ENCODE results near the gene PIP5K1B.
A peak's percentile ranks its signal among the peaks of the same experiment; 100 is the strongest.
"Not testable (repeated sequence)": the region's sequence is repeated elsewhere in the genome, so short reads cannot be mapped to it uniquely, and the experiment has no call there.

Gene PIP5K1B

DNA sequence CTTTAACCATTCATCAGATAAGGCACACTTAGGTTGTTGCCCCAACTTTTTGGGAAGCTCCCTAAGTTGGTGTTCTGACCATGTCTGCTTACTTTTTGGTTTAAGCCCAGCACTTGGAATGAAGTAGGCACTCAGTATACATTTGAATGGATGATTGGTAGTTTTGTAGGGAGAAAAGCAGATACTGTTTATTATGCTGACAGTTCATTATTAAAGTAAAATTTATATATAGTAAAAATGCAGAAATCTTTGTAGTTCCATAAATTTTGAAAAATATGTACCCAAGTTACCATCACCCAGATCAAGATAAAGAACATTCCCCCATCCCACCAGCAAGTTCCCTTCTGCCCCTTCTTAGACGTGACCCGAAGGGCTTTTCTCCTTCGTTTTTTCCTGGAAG, 273.5 kb downstream of the PIP5K1B start:
- Mint-ChIP-seq H3K4me3 (no peak overlapping the region), H3K36me3 (peaks cover 36% of the 10 kb centered on the region), H3K27ac (no peak overlapping the region), H3K4me1 (peaks cover 71% of the 10 kb centered on the region), H3K9me3 (peaks cover 3% of the 10 kb centered on the region), H3K27me3 (no peaks in the 10 kb centered on the region)
- ATAC-seq = no peak

DNA sequence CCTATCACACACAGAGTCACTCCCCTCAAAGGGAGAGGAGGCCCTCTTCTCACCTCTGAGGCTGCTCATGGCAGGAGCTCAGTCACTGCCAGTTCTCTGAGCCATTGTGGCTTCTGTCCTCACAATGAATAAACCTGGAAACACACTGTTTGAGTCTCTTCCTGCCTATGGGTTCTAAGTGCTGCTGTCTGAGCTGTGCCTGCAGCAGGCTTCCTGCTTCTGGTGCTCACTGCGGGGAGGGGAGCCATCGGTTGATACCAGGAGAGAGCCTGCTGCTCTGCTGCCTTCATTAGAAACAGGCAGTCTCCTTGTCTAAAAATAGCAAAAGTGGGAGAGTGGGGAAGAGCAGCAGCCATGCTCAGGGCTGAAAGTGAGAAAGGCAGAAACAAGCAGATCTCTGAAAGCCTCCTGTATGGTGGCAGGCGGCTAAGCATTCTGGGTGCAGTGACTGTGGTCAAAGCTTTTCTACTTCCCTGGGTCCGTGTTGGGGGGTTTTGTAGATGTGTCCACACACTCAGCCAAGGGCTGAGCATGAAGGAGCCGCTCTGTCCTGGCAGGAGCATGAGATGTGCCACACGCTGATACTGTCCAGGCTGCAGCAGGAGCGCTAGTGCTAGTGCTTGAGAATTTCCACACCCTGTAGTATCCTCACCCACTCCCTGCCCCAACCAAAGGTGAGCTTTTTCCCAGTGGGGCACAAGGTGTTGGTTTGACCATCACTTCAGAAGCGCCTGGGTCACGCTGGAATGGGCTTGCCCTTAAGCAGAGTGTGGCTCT, 274.7 kb downstream of the PIP5K1B start:
- Mint-ChIP-seq H3K9me3 (peaks cover 3% of the 10 kb centered on the region), H3K27ac (peak overlapping the region; percentile 61), H3K4me3 (no peak overlapping the region), H3K4me1 (peaks cover 64% of the 10 kb centered on the region), H3K27me3 (no peaks in the 10 kb centered on the region), H3K36me3 (peaks cover 39% of the 10 kb centered on the region)
- ATAC-seq = no peak

- Mint-ChIP-seq H3K4me1 (peaks cover 58% of the 10 kb centered on the region), H3K9me3 (peaks cover 3% of the 10 kb centered on the region), H3K27me3 (no peaks in the 10 kb centered on the region), H3K4me3 (no peak overlapping the region), H3K27ac (peak overlapping the region; percentile 6), H3K36me3 (peaks cover 46% of the 10 kb centered on the region)
- no peak for ATAC-seq
Observed at GRCh38 chr9:68980341-68980914, 275.4 kb downstream of the PIP5K1B start.

DNA sequence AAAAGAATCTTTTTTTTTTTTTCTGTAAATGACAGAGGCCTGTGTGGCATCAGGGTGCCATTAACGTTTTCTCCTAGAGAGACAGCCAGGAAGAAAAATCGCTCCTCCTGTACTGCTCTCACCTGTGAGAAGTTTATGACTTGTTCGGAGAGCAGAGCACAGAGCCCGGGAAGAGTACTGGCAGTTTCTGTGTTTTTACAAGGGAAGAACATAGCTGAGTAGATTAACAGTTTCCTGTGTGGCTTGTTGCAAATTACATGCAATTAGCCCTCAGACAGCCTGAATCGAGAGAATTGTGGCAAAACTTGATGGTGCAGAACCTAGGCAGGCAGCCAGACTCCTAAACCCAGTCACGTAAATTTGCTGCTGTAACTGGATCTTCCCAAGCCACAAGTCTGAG, 276.7 kb downstream of the PIP5K1B start:
- Mint-ChIP-seq H3K27me3 (no peaks in the 10 kb centered on the region), H3K36me3 (peaks cover 44% of the 10 kb centered on the region), H3K4me1 (peaks cover 46% of the 10 kb centered on the region), H3K9me3 (peaks cover 3% of the 10 kb centered on the region), H3K4me3 (no peak overlapping the region), H3K27ac (no peak overlapping the region)
- no peak for ATAC-seq

DNA sequence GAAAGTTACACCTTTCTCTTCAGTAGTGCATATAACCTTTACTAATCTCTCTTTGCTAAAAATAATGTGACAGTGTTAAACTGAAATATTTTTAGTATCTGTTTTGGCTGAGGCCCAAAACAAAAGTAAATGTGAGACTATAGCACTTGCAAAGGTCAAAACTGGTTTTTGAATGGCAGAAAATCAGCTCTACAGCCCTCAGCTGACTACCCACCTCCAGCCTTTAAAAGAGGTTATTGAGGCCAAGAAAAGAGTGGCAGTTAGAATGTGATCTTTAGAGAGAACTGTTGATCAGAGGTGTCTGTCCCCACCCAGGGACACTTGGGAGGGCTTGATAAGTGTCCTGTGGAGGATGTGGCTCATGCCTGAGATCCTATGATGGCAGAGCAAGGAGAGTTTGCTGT, 278.0 kb downstream of the PIP5K1B start:
- Mint-ChIP-seq H3K4me3 (no peak overlapping the region), H3K4me1 (peaks cover 41% of the 10 kb centered on the region), H3K27me3 (no peaks in the 10 kb centered on the region), H3K9me3 (peaks cover 3% of the 10 kb centered on the region), H3K27ac (peak overlapping the region; percentile 76), H3K36me3 (peaks cover 39% of the 10 kb centered on the region)
- ATAC-seq = no peak

GRCh38 chr9:68983522-68984424, 278.7 kb downstream of the PIP5K1B start:
- Mint-ChIP-seq H3K27me3 (no peaks in the 10 kb centered on the region), H3K4me3 (no peak overlapping the region), H3K36me3 (peaks cover 31% of the 10 kb centered on the region), H3K9me3 (no peaks in the 10 kb centered on the region), H3K27ac (peak overlapping the region; percentile 76), H3K4me1 (peaks cover 36% of the 10 kb centered on the region)
- no peak for ATAC-seq

- Mint-ChIP-seq H3K4me1 (peaks cover 12% of the 10 kb centered on the region), H3K36me3 (peaks cover 46% of the 10 kb centered on the region)
- not testable (repeated sequence) for H3K9me3 Mint-ChIP-seq, H3K4me3 Mint-ChIP-seq, ATAC-seq, H3K27me3 Mint-ChIP-seq, H3K27ac Mint-ChIP-seq
Observed at GRCh38 chr9:68986949-68987348, 281.9 kb downstream of the PIP5K1B start.

- Mint-ChIP-seq H3K9me3 (no peaks in the 10 kb centered on the region), H3K27ac (no peak overlapping the region), H3K27me3 (no peaks in the 10 kb centered on the region), H3K4me1 (no peaks in the 10 kb centered on the region), H3K4me3 (no peak overlapping the region), H3K36me3 (peaks cover 41% of the 10 kb centered on the region)
- no peak for ATAC-seq
Observed at GRCh38 chr9:68991457-68991856, 286.4 kb downstream of the PIP5K1B start.

- ATAC-seq = no peak
- Mint-ChIP-seq H3K9me3 (no peaks in the 10 kb centered on the region), H3K4me3 (no peak overlapping the region), H3K36me3 (peaks cover 44% of the 10 kb centered on the region), H3K27me3 (no peaks in the 10 kb centered on the region), H3K27ac (peak overlapping the region; percentile 14), H3K4me1 (peaks cover 6% of the 10 kb centered on the region)
Observed at GRCh38 chr9:68995776-68996175, 290.7 kb downstream of the PIP5K1B start.

DNA sequence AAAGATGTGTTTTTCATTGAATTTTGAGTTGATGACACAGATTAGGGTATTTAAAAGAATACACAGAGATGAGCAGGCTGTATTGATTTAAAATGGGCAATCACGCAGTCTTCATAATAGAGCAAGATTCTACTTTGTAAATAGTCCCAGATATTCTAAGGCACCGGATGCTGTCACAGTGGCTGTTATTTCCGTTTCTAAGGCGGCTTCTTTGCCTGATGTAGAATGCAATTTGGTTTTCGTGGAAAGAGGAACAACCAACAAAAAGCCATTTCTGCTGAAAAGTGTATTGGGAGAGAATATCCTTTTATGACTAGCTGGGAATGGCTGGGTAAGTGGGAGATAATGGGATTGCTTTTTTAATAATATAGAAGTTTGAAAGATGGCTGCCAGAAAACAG, 291.4 kb downstream of the PIP5K1B start:
- Mint-ChIP-seq H3K36me3 (peaks cover 41% of the 10 kb centered on the region), H3K27me3 (no peaks in the 10 kb centered on the region), H3K9me3 (no peaks in the 10 kb centered on the region), H3K4me1 (peaks cover 6% of the 10 kb centered on the region), H3K4me3 (no peak overlapping the region), H3K27ac (peak overlapping the region; percentile 14)
- no peak for ATAC-seq

DNA sequence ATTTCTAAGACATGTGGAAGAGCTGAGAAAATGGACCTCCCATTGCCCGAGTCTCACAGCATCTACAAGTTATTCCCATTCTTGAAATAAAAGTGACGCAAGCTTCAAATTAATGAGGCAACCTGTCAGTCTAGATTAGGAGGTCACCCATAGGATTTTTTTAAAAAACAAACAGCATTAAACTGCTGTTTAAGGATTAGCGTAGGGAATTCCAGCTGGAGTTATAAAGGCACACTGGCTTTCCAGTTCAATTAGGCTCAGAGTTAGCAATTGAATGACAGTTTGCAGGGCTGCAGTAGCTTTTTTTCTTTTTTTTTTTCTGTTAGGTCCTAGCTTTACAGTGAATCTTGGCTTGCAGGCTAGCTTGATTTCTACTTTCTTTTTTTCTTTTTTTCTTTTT, 292.6 kb downstream of the PIP5K1B start:
- H3K27me3 Mint-ChIP-seq = no peaks in the 10 kb centered on the region
- H3K4me1 Mint-ChIP-seq = peaks cover 6% of the 10 kb centered on the region
- H3K36me3 Mint-ChIP-seq = peaks cover 47% of the 10 kb centered on the region
- no peak overlapping the region for H3K4me3 Mint-ChIP-seq
- H3K27ac Mint-ChIP-seq = peak overlapping the region; percentile 48
- ATAC-seq = no peak
- H3K9me3 Mint-ChIP-seq = no peaks in the 10 kb centered on the region

DNA sequence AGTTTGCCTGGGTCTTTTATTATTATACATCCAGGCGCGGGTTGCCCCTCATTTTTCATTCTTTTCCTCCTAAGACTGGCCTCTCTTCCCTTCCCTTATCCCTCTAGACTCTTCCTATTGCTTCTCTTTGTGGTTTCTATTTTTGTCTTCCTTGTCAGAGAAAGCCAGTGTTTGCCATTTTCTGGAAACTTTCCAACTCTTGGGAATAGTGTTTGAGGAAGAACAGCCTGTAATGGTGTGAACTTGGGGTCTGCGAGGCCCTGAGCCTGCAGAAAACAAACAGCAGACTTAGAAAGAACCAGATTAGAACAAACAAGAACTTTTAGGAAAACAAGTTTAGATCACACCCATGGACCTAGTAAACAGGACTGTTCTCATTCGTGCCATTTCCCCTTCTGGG, 293.3 kb downstream of the PIP5K1B start:
- H3K4me3 Mint-ChIP-seq = no peak overlapping the region
- no peaks in the 10 kb centered on the region for H3K9me3 Mint-ChIP-seq
- peaks cover 6% of the 10 kb centered on the region for H3K4me1 Mint-ChIP-seq
- peaks cover 47% of the 10 kb centered on the region for H3K36me3 Mint-ChIP-seq
- H3K27me3 Mint-ChIP-seq = no peaks in the 10 kb centered on the region
- peak overlapping the region; percentile 48 for H3K27ac Mint-ChIP-seq
- ATAC-seq = no peak

DNA sequence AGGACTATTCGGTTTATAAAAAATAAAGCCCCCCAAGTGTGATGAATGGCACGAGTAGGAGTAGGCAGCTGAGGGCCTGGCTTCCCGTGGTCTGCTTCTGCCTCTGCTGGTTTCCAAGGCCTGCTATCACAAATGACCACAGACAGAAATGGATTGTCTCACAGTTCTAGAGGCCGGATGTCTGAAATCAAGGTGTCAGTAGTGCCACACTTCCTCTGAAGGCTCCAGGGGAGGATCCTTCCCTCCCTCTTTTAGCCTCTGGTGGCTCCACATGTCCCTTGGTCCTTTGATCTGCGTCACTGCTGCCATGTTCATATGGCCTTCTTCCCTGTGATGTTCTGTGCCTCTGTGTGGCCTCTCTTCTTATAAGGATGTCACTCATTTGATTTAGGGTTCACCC, 293.8 kb downstream of the PIP5K1B start:
- Mint-ChIP-seq H3K27ac (peak overlapping the region; percentile 48), H3K36me3 (peaks cover 43% of the 10 kb centered on the region)
- ATAC-seq = no peak

DNA sequence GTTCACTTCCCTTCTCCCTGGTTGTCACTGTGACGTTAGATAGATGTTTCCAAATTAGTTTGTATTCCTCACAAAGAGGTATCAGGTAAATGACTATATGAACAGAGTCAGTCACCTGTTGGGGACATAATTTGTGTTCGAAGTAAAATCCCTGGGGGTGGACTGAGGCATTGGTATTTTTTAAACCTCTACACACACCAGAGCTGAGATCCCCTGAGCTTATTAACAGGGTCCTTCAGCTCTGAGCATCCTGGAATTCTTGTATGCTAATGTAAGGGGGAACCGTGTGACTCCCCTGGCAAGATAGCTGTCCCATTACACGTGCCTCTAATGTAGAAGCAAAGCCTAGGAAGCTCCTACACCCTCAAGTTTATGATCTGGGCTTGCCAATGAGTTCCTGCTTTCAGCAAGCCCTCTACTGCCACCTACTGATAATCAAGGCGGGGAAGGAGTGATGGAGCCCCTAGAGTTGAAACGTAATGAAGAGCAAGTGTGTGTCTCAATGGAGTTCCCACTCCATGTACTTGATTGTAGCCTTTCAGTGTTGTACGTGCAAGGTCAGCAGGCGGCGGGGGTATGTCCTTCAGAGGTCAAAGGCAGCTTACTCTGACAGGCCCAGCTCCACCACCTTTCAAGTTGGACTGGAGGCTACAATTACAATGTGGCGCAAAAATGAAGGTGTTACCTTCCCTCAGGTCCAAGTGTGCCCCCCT, 294.5 kb downstream of the PIP5K1B start:
- no peaks in the 10 kb centered on the region for H3K9me3 Mint-ChIP-seq
- H3K4me3 Mint-ChIP-seq = no peak overlapping the region

More for the DNA sequence above, 293.8 kb downstream of the PIP5K1B start:
- no peak overlapping the region for H3K4me3 Mint-ChIP-seq
- H3K27me3 Mint-ChIP-seq = no peaks in the 10 kb centered on the region
- peaks cover 6% of the 10 kb centered on the region for H3K4me1 Mint-ChIP-seq
- no peaks in the 10 kb centered on the region for H3K9me3 Mint-ChIP-seq

DNA sequence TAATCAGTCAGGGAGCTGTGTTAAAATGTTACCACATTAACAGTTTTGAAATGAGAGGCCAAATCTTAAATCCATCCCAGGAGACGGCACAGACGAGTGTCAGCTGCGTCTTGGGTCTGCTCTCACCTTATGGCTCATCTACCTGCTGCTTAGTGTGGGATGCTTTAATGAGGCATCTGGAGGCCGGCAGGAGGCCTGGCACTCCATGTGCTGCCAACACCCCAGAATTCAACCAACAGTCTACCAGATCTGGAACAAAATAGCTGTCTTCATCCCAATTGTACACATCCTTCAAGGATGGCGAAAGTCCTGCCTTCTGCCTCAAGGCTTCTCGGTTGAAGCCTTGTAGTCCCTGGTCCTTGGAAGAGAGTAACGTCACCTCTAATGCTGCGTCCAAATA, 296.9 kb downstream of the PIP5K1B start:
- Mint-ChIP-seq H3K9me3 (no peaks in the 10 kb centered on the region), H3K4me1 (peaks cover 6% of the 10 kb centered on the region), H3K36me3 (peaks cover 45% of the 10 kb centered on the region), H3K27ac (no peak overlapping the region), H3K27me3 (no peaks in the 10 kb centered on the region), H3K4me3 (no peak overlapping the region)
- ATAC-seq = no peak

More for the DNA sequence above, 294.5 kb downstream of the PIP5K1B start:
- H3K27ac Mint-ChIP-seq = no peak overlapping the region
- H3K36me3 Mint-ChIP-seq = peaks cover 42% of the 10 kb centered on the region
- peaks cover 6% of the 10 kb centered on the region for H3K4me1 Mint-ChIP-seq
- peak; percentile 82 for ATAC-seq
- no peaks in the 10 kb centered on the region for H3K27me3 Mint-ChIP-seq

Measured in stimulated activated memory B cell treated with anti-CD40 and anti-IgM and Interleukin-4, amounts not matched to agents 10 μg/mL and 1 μg/mL and 100 μg/mL, for 72 hours (primary cell).